Right lobe of liver (tissue), 6 donors: ENCODE data around the gene TMEM92. TPM values are rescaled to one million over a fixed set of nuclear protein-coding genes. Genes with fewer than 3 reads are reported as not detected.
"Not testable (repeated sequence)": the region's sequence is repeated elsewhere in the genome, so short reads cannot be mapped to it uniquely, and the experiment has no call there.

Source experiments
- ATAC-seq, 4 donors: fragments of 200-7000 bp; cut with Tn5 transposase; one replicate each; pipeline ENCODE4 v1.9.1; 2020; ENCODE audit warnings: mild to moderate bottlenecking in 4 of 4, moderate library complexity in 4 of 4
- DNase-seq, 3 donors: peaks; one replicate each; pipeline ENCODE4 v3.0.0-alpha.2; 2020
- H3K27ac ChIP-seq, 3 donors: fragments of 200-600 bp; one replicate each; pipeline ENCODE4 v1.8.0; 2022
- H3K27me3 ChIP-seq, 2 donors: fragments of 200-600 bp; one replicate each; pipeline ENCODE4 v1.8.0; 2022
- H3K36me3 ChIP-seq, 4 donors: fragments of 200-600 bp; sonication (generic) in 1 of 4; one replicate each; pipeline versions ENCODE4 v1.5.1 to v1.8.0; 2017 to 2022; ENCODE audit warnings: control low read depth in 1 of 4
- H3K4me1 ChIP-seq, 4 donors: fragments of 200-600 bp; sonication (generic) in 1 of 4; one replicate each; pipeline versions ENCODE4 v1.5.1 to v1.8.0; 2017 to 2022; ENCODE audit warnings: control low read depth in 1 of 4
- H3K4me3 ChIP-seq, 3 donors: fragments of 200-600 bp; one replicate each; pipeline ENCODE4 v1.8.0; 2022
- H3K9me3 ChIP-seq, 4 donors: fragments of 200-600 bp; sonication (generic) in 1 of 4; one replicate each; pipeline versions ENCODE4 v1.5.1 to v1.8.0; 2017 to 2022; ENCODE audit warnings: control low read depth in 1 of 4
- CTCF ChIP-seq, 4 donors: fragments of 200-600 bp in 3 of 4; fragments of 450-650 bp in 1 of 4; IDR thresholded peaks; one replicate each; pipeline versions ENCODE4 v1.5.1 to v1.8.0; 2016 to 2022; ENCODE audit warnings: antibody characterized with exemption in 4 of 4, mild to moderate bottlenecking in 2 of 4
- POLR2A ChIP-seq: fragments of 450-650 bp; IDR thresholded peaks from one replicate; pipeline ENCODE4 v1.6.1; 2017; ENCODE audit warnings: antibody characterized with exemption, mild to moderate bottlenecking
- WGBS: methylation state at CpG from one replicate; pipeline ENCODE4 v1.1.6; 2018; ENCODE audit warnings: low coverage, low lambda C conversion rate; ENCODE audit not compliant: insufficient coverage; ENCODE audit errors: missing lambda C conversion rate; 5-methylcytosine and 5-hydroxymethylcytosine counted together
- intact Hi-C, 2 donors: fragments of 100-400 bp; cut with DNase I; formaldehyde crosslinking; loops; one replicate each; pipeline versions ENCODE4 v1.11.2 to v1.14.1; 2022
- total RNA-seq, 6 experiments: library from RNA; depleted of rRNA in 2 of 6; stranded (reverse); fragments of >200 nt in 2 of 6; fragmentation: NEBNext Ultra II Directional in 3 of 6; extraction: Animal tissue kit (Norgen Biotek cat#: 25700) in 3 of 6; gene quantifications; one replicate each; pipeline versions ENCODE4 v1.1.0 to v1.2.4, GENCODE V29; 2016 to 2023
- donor health status: DM: no; HTN: yes; CAD: no.
- donor health status: DM: no; HTN: no; CAD: no.
- donor health status: DM: no; HTN: no; CAD: no.
- donor health status: DM: no; HTN: yes; CAD: no.
- donor health status: DM: no; HTN: yes; CAD: no.

The TMEM92 gene
- total RNA-seq, 6 experiments from 2014 or later, result 1.5 to 20.0 (median 8.7) TPM

GRCh38 chr17:50314456-50315011 lies 40.3 kb downstream of the TMEM92 start:
- Histone ChIP-seq H3K4me3 (no peak overlapping the region), H3K9me3 (no peaks in the 10 kb centered on the region), H3K36me3 (no peaks in the 10 kb centered on the region), H3K4me1 (no peaks in the 10 kb centered on the region), H3K27ac (no peak overlapping the region), H3K27me3 (no peaks in the 10 kb centered on the region)
- no peak for DNase-seq
- TF ChIP-seq POLR2A (no peak), CTCF (IDR thresholded peaks at IDR 0.05) (no peak)
- intact Hi-C loops, result no loop called here
- no peak for ATAC-seq
- WGBS, result 70% methylated on average over 5 of the region's 6 CpGs

DNA sequence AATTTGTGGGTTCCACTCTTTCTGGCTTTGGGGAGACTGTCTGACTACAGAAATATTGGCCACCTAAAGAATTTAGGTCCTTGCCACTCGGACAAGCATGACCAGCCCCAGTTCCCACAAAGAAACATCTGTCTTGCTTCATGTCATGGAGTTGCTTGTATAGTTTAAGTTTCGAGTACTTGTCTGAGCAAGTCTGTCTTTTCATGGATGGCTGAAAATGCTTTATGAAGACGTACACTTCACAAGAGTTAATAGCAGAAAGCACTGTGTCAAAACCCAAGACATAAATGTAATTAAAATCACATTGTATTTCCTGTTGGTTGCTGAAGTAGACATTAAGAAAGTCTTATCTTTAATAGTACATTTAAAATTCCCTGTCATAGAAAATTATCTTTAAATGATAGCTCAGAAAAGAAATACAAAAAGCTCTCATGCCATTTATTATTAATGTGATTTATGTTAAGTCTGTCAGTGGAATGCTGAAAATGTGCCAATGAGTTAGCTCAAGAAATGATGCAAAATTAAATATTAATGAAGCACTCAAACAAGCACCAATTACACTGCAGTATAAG lies 41.8 kb downstream of the TMEM92 start:
- Histone ChIP-seq H3K9me3 (no peaks in the 10 kb centered on the region), H3K4me3 (no peak overlapping the region), H3K27me3 (no peaks in the 10 kb centered on the region), H3K27ac (no peak overlapping the region), H3K4me1 (no peaks in the 10 kb centered on the region), H3K36me3 (no peaks in the 10 kb centered on the region)
- intact Hi-C loops, result no loop called here
- TF ChIP-seq POLR2A, result no peak
- TF ChIP-seq CTCF (IDR thresholded peaks at IDR 0.05), result no peak
- WGBS, result 67% methylated on average over 3 of the region's 3 CpGs
- no peak for DNase-seq
- no peak for ATAC-seq

DNA sequence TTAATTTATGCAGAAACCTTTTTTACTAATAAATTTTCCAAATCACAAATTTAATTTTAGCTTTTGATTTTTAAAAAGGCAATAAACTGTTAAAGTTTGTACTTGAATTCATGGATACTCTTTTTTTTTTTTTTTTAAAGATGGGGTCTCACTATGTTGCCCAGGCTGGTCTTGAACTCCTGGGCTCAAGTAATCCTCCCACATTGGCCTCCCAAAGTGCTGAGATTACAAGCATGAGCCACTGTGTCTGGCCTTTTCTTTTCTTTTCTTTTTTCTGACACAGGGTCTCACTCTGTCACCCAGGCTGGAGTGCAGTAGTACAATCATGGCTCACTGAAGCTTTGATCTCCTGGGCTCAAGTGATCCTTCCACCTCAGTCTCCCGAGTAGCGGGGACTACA lies 42.4 kb downstream of the TMEM92 start:
- DNase-seq, H3K4me1 ChIP-seq, H3K4me3 ChIP-seq, H3K27me3 ChIP-seq, intact Hi-C loops, H3K9me3 ChIP-seq, H3K36me3 ChIP-seq, ATAC-seq, H3K27ac ChIP-seq: not testable (repeated sequence)
- WGBS, result 88% methylated on average over 2 of the region's 2 CpGs

GRCh38 chr17:50317121-50317520 lies 42.9 kb downstream of the TMEM92 start:
- 100% methylated on average over 2 of the region's 2 CpGs for WGBS
- no peak for DNase-seq
- intact Hi-C loops, result no loop called here
- no peaks in the 10 kb centered on the region for H3K36me3 ChIP-seq
- H3K27me3 ChIP-seq, result no peaks in the 10 kb centered on the region
- no peak overlapping the region for H3K27ac ChIP-seq
- H3K9me3 ChIP-seq, result no peaks in the 10 kb centered on the region
- no peak for ATAC-seq
- H3K4me3 ChIP-seq, result no peak overlapping the region
- H3K4me1 ChIP-seq, result no peaks in the 10 kb centered on the region
- TF ChIP-seq POLR2A (no peak), CTCF (IDR thresholded peaks at IDR 0.05) (no peak)

DNA sequence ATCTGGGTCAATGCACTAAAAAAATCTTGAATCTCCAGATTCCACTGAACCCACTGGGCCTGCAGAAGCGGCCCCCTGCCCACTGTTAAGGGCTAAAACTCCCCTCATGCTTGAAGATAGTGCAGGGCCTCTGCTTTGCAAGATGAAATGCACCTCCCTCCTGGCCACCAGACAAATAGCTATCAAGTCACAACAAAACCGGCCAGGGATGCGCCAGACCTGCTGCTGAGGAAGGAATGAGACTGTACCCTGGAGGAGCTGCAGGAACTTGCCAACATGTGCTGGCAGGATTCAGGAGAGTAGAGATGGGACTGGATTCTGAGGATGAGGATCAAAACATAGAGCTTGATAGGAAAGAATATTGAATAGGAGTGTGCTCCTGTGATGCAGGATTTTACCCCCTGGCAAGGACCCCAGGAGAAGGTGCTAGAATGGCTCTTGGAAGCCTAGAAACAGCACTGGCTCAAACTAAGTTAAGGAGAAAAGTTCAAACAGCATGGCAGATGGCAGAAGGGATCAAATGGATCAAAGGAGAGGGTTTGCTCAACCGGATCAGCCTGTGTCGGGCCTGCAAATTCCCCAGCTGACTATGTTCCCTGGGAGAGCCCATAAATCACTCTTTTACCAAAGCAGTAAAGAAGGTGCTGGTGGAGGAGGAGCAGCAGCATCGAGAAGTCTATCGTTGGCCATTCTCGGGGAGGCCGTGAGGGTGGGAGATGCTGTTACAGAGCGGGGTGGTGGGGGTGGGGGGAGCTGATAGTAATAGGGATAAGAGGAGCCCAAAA lies 44.4 kb downstream of the TMEM92 start:
- ATAC-seq (no peak), DNase-seq (no peak)

More for the DNA sequence above, 44.4 kb downstream of the TMEM92 start:
- Histone ChIP-seq H3K9me3 (no peaks in the 10 kb centered on the region), H3K27ac (no peak overlapping the region), H3K4me3 (no peak overlapping the region), H3K27me3 (no peaks in the 10 kb centered on the region), H3K36me3 (no peaks in the 10 kb centered on the region), H3K4me1 (no peaks in the 10 kb centered on the region)
- intact Hi-C loops, result no loop called here
- 66% methylated on average over 8 of the region's 10 CpGs for WGBS
- TF ChIP-seq CTCF (IDR thresholded peaks at IDR 0.05) (no peak), POLR2A (no peak)
